Activated CD4-positive, alpha-beta T cell treated with anti-CD3 and anti-CD28 coated beads for 24 hours (primary cell): ENCODE data around the gene PCDH1.

Experiments
- DNase-seq, 2 donors: peaks; one replicate each; pipeline ENCODE4 v3.0.0-alpha.2; 2020; ENCODE audit warnings: low read depth in 2 of 2

The PCDH1 gene

GRCh38 chr5:141873933-141874261, 4.3 kb downstream of the PCDH1 start:
- no peak for DNase-seq

GRCh38 chr5:141872496-141873356, 5.5 kb downstream of the PCDH1 start:
- no peak for DNase-seq

- DNase-seq, result no peak
Measured at GRCh38 chr5:141871870-141872269, 6.3 kb downstream of the PCDH1 start.

GRCh38 chr5:141870871-141871270, 7.3 kb downstream of the PCDH1 start:
- no peak for DNase-seq

GRCh38 chr5:141870228-141870627, 8.0 kb downstream of the PCDH1 start:
- DNase-seq, result no peak

- DNase-seq, result no peak
Measured at GRCh38 chr5:141869514-141869913, 8.7 kb downstream of the PCDH1 start.

GRCh38 chr5:141869040-141869439, 9.2 kb downstream of the PCDH1 start:
- DNase-seq, result no peak

- no peak for DNase-seq
Measured at GRCh38 chr5:141868541-141868940, 9.7 kb downstream of the PCDH1 start.

- DNase-seq, result no peak
Measured at GRCh38 chr5:141867651-141868050, 10.6 kb downstream of the PCDH1 start.

GRCh38 chr5:141867139-141867538, 11.1 kb downstream of the PCDH1 start:
- DNase-seq, result no peak

GRCh38 chr5:141866096-141866495, 12.1 kb downstream of the PCDH1 start:
- DNase-seq, result no peak

- DNase-seq, result no peak
Measured at GRCh38 chr5:141865406-141865805, 12.8 kb downstream of the PCDH1 start.

- no peak for DNase-seq
Measured at GRCh38 chr5:141864371-141865370, 13.5 kb downstream of the PCDH1 start.

- DNase-seq, result no peak
Measured at GRCh38 chr5:141863569-141864178, 14.5 kb downstream of the PCDH1 start.

GRCh38 chr5:141862936-141863543, 15.2 kb downstream of the PCDH1 start:
- DNase-seq, result no peak

- no peak for DNase-seq
Measured at GRCh38 chr5:141861194-141861593, 17.0 kb downstream of the PCDH1 start.

GRCh38 chr5:141858079-141858765, 20.0 kb downstream of the PCDH1 start:
- no peak for DNase-seq

- no peak for DNase-seq
Measured at GRCh38 chr5:141857226-141857625, 21.0 kb downstream of the PCDH1 start.

- DNase-seq, result no peak
Measured at GRCh38 chr5:141856037-141856790, 22.0 kb downstream of the PCDH1 start.

- DNase-seq, result no peak
Measured at GRCh38 chr5:141855265-141856036, 22.8 kb downstream of the PCDH1 start.
